ENCODE results near the gene COL6A3. TPM values are rescaled to one million over a fixed set of nuclear protein-coding genes. Genes with fewer than 3 reads are reported as not detected.

Gene COL6A3
- total and polyA plus RNA-seq, 7 donors, result 15.5 to 75.2 (median 59.1) TPM

GRCh38 chr2:237453671-237454070 is 39.7 kb upstream of the COL6A3 start:
- Histone ChIP-seq H3K27ac (no peak overlapping the region), H3K4me3 (no peak overlapping the region), H3K4me1 (peaks cover 27% of the 10 kb centered on the region), H3K36me3 (ENCODE audit: insufficient read depth in 1 of 2, low read depth in 1 of 2) (no peaks in the 10 kb centered on the region), H3K27me3 (ENCODE audit: insufficient read depth in 3 of 3, low read length in 2 of 3) (no peaks in the 10 kb centered on the region), H3K9me3 (no peaks in the 10 kb centered on the region)
- ATAC-seq (no peak), DNase-seq (no peak)
- TF ChIP-seq CTCF (IDR thresholded peaks at IDR 0.05), result no peak
- intact Hi-C loops (cut with DNase I), result no loop called here
- 45 to 65% (median 50%) methylated on average over 3 of the region's 3 CpGs for WGBS, 3 donors

- intact Hi-C loops (cut with DNase I), result no loop called here
- no peaks in the 10 kb centered on the region for H3K27me3 ChIP-seq (ENCODE audit: insufficient read depth in 3 of 3, low read length in 2 of 3)
- no peak overlapping the region for H3K27ac ChIP-seq
- H3K36me3 ChIP-seq (ENCODE audit: insufficient read depth in 1 of 2, low read depth in 1 of 2), result no peaks in the 10 kb centered on the region
- TF ChIP-seq CTCF (IDR thresholded peaks at IDR 0.05), result no peak
- H3K9me3 ChIP-seq, result no peaks in the 10 kb centered on the region
- ATAC-seq (no peak), DNase-seq (no peak)
- WGBS, 3 donors, result 88 to 93% (median 89%) methylated on average over 3 of the region's 3 CpGs
- no peak overlapping the region for H3K4me3 ChIP-seq
- peaks cover 34% of the 10 kb centered on the region for H3K4me1 ChIP-seq
Observed at GRCh38 chr2:237452861-237453260, 38.9 kb upstream of the COL6A3 start.

GRCh38 chr2:237451643-237452469 is 37.9 kb upstream of the COL6A3 start:
- ATAC-seq, result no peak
- H3K27ac ChIP-seq, result no peak overlapping the region
- 68 to 78% (median 74%) methylated on average over 20 of the region's 20 CpGs for WGBS, 3 donors
- H3K4me1 ChIP-seq, result peaks cover 34% of the 10 kb centered on the region
- no peaks in the 10 kb centered on the region for H3K9me3 ChIP-seq
- H3K27me3 ChIP-seq (ENCODE audit: insufficient read depth in 3 of 3, low read length in 2 of 3), result no peaks in the 10 kb centered on the region
- intact Hi-C loops (cut with DNase I), result no loop called here
- no peak overlapping the region for H3K4me3 ChIP-seq
- no peak for TF ChIP-seq CTCF (IDR thresholded peaks at IDR 0.05)
- no peak for DNase-seq
- no peaks in the 10 kb centered on the region for H3K36me3 ChIP-seq (ENCODE audit: insufficient read depth in 1 of 2, low read depth in 1 of 2)

GRCh38 chr2:237450583-237450982 is 36.6 kb upstream of the COL6A3 start:
- intact Hi-C loops (cut with DNase I), result no loop called here
- H3K27ac ChIP-seq, result no peak overlapping the region
- TF ChIP-seq CTCF (IDR thresholded peaks at IDR 0.05), result no peak
- WGBS, 3 donors, result 88 to 94% (median 93%) methylated on average over 13 of the region's 13 CpGs
- H3K36me3 ChIP-seq (ENCODE audit: insufficient read depth in 1 of 2, low read depth in 1 of 2), result no peaks in the 10 kb centered on the region
- H3K27me3 ChIP-seq (ENCODE audit: insufficient read depth in 3 of 3, low read length in 2 of 3), result no peaks in the 10 kb centered on the region
- H3K4me1 ChIP-seq, result peaks cover 22% of the 10 kb centered on the region
- ATAC-seq (no peak), DNase-seq (no peak)
- H3K4me3 ChIP-seq, result no peak overlapping the region
- H3K9me3 ChIP-seq, result no peaks in the 10 kb centered on the region
